Measurements from ENCODE around the gene LIPF. TPM values are rescaled to one million over a fixed set of nuclear protein-coding genes. Genes with fewer than 3 reads are reported as not detected.

The LIPF gene
- total and polyA plus RNA-seq, 9 donors = 0.16 to 0.79 TPM; not detected in 7

DNA sequence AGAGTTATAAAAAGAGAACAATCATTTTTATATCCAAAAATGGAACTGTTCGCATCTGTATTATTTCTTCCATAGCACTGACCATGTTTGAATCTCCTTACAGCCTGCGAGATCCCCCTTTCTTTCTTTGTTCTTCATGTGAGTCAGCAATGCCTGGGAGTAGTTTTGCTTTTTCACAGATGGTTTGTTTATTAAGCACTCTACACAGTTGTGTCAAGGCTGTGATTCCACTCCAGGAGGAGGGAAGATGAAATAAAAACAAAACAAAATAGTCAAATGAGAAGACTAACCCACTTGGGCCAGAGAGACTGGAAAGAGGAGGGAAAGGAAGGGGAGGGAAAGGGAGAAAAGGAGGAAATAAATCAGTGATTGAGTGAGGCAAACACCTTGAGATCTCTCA is 7.8 kb downstream of the LIPF start:
- no CpG with 5 or more reads among the region's 2 CpGs for WGBS (ENCODE audit: insufficient coverage)
- Histone ChIP-seq H3K9me3 (replicated peaks; ENCODE audit: control insufficient read depth, low read depth, low read length) (no peaks in the 10 kb centered on the region), H3K4me1 (ENCODE audit: control insufficient read depth, insufficient read depth, low read length) (no peaks in the 10 kb centered on the region), H3K27me3 (ENCODE audit: control insufficient read depth, insufficient read depth, low read length) (no peaks in the 10 kb centered on the region), H3K27ac (ENCODE audit: low read length) (no peak overlapping the region), H3K4me3 (ENCODE audit: low read length) (no peak overlapping the region), H3K36me3 (ENCODE audit: control insufficient read depth, insufficient read depth, low read length) (no peaks in the 10 kb centered on the region)
- DNase-seq = no peak

DNA sequence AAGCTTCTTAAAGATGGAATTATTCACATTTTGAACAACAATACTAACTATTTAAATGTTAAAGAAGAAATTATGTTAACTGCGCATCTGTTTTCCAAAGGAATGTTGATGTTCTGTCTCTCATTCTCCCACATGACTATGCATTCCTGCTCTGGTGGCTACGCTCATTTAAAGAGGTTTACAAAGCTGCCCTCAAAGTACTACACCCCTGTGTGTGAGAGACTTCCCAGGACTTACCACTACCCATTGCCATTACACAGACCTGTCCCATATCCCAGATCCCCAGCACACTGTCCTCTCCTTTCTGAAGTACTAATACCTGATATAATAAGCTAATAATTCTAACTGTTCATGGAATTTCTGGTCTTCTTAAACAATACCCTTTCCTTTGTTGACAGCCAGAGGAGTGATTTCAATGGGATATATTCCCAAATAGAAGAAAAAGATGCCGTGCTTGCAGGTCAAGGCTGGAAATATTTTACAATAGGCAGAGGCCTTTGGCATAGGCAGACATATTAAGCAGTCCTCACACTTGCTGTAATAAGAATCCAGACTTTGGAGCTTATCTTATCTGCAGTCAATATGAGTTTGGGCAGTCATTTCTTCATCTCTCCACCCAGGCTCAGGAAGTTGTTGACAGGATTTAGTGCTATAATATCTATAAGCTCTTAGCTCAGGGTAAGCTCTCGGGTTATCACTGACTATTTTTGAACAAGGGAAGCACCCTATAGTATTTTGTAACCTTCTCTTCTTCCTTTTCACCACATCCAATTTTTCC is 12.2 kb downstream of the LIPF start:
- Histone ChIP-seq H3K27ac (ENCODE audit: low read length) (no peak overlapping the region), H3K9me3 (replicated peaks; ENCODE audit: control insufficient read depth, low read depth, low read length) (no peaks in the 10 kb centered on the region), H3K36me3 (ENCODE audit: control insufficient read depth, insufficient read depth, low read length) (no peaks in the 10 kb centered on the region), H3K4me1 (ENCODE audit: control insufficient read depth, insufficient read depth, low read length) (no peaks in the 10 kb centered on the region), H3K27me3 (ENCODE audit: control insufficient read depth, insufficient read depth, low read length) (no peaks in the 10 kb centered on the region), H3K4me3 (ENCODE audit: low read length) (no peak overlapping the region)
- WGBS (ENCODE audit: insufficient coverage) = no CpG with 5 or more reads among the region's 4 CpGs
- no peak for DNase-seq

DNA sequence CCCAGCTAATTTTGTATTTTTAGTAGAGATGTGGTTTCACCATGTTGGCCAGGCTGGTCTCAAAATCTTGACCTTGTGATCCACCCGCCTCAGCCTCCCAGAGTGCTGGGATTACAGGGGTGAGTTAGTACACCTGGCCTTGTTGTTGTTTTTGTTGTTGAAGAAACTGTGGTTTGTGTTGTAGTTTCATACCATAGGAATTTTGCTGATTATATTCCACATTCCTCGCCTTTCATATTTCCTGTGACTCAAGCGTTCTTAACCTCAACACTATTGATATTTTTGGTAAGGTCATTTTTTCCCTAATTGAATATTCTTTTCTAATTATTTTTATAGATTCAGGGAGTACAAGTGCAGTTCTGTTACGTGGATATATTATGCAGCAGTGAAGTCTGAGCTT is 16.7 kb downstream of the LIPF start:
- H3K27ac ChIP-seq (ENCODE audit: low read length) = no peak overlapping the region
- no peaks in the 10 kb centered on the region for H3K4me1 ChIP-seq (ENCODE audit: control insufficient read depth, insufficient read depth, low read length)
- no peaks in the 10 kb centered on the region for H3K9me3 ChIP-seq (replicated peaks; ENCODE audit: control insufficient read depth, low read depth, low read length)
- no peak for DNase-seq
- H3K4me3 ChIP-seq (ENCODE audit: low read length) = no peak overlapping the region
- no peaks in the 10 kb centered on the region for H3K27me3 ChIP-seq (ENCODE audit: control insufficient read depth, insufficient read depth, low read length)
- no CpG with 5 or more reads among the region's 4 CpGs for WGBS (ENCODE audit: insufficient coverage)
- H3K36me3 ChIP-seq (ENCODE audit: control insufficient read depth, insufficient read depth, low read length) = no peaks in the 10 kb centered on the region

DNA sequence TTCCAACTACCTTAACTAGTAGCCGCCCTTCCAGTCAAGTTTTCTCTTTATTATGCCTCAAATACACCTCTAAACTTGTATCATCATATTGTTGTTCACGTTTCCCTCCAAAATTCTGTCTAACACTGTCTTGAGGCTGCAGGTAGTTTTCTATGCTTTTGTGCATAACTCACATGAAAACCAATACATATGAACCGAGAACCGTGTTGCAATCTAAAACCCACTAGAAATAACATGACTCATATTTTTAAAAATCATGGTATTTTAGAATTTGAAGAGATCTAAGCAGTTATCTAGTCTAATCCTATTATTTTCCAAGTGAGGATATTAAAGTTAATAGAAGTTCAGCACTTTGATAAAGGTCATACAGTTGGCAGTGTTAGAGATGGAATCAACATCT is 18.2 kb downstream of the LIPF start:
- no peaks in the 10 kb centered on the region for H3K36me3 ChIP-seq (ENCODE audit: control insufficient read depth, insufficient read depth, low read length)
- no peak for DNase-seq
- no CpG with 5 or more reads among the region's 4 CpGs for WGBS (ENCODE audit: insufficient coverage)
- H3K27ac ChIP-seq (ENCODE audit: low read length) = no peak overlapping the region
- no peaks in the 10 kb centered on the region for H3K4me1 ChIP-seq (ENCODE audit: control insufficient read depth, insufficient read depth, low read length)
- H3K4me3 ChIP-seq (ENCODE audit: low read length) = no peak overlapping the region
- no peaks in the 10 kb centered on the region for H3K27me3 ChIP-seq (ENCODE audit: control insufficient read depth, insufficient read depth, low read length)
- no peaks in the 10 kb centered on the region for H3K9me3 ChIP-seq (replicated peaks; ENCODE audit: control insufficient read depth, low read depth, low read length)

DNA sequence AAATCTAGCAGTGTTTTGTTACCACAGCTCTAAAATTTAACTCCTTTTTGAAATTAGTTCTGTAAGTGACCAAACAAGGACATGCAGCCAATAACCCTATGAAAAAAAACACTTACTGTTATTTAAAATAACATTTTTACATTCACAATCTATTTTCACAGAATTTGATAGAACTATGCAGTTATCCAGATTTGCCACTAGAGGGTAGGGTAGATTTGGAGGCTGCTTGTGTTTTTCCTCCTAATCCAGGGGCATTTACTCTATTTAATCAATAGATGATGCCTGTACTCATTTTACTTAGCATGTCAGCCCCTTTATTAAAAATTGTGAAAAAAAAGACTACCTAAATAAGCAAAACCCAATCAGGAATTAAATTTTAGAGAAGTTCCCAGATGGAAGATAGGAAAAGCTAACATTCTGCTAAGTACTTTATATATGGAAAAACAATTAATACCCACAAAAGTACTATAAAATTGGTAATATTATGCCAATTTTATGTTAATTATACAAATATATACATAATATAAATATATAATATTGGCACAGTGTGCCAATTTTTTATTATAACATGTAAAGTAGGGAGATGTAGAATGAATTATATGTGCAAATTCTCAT is 23.7 kb downstream of the LIPF start:
- H3K4me3 ChIP-seq (ENCODE audit: low read length) = no peak overlapping the region
- no peaks in the 10 kb centered on the region for H3K36me3 ChIP-seq (ENCODE audit: control insufficient read depth, insufficient read depth, low read length)
- H3K4me1 ChIP-seq (ENCODE audit: control insufficient read depth, insufficient read depth, low read length) = no peaks in the 10 kb centered on the region
- DNase-seq = peak; percentile 5
- no peak overlapping the region for H3K27ac ChIP-seq (ENCODE audit: low read length)
- no peaks in the 10 kb centered on the region for H3K27me3 ChIP-seq (ENCODE audit: control insufficient read depth, insufficient read depth, low read length)
- no peaks in the 10 kb centered on the region for H3K9me3 ChIP-seq (replicated peaks; ENCODE audit: control insufficient read depth, low read depth, low read length)

DNA sequence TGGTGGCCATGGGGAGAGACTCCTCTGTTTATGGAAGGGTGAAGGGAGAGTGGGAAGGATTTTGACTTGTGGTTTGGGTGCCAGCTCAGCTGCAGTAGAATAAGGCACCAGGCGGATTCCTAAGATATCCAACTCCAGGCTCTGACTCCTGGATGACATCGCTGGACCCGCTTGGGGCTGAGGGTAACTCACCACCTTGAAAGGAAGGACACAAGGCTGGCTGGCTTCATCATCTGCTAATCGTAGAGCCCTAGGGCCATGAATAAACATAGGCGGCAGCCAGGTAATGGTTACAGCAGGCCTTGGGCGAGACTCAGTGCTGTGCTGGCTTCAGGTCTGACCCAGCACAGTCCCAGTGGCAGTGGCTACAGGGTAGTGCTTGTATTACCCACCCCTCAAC is 25.1 kb downstream of the LIPF start:
- Histone ChIP-seq H3K4me3 (ENCODE audit: low read length) (no peak overlapping the region), H3K27me3 (ENCODE audit: control insufficient read depth, insufficient read depth, low read length) (no peaks in the 10 kb centered on the region), H3K27ac (ENCODE audit: low read length) (no peak overlapping the region), H3K36me3 (ENCODE audit: control insufficient read depth, insufficient read depth, low read length) (no peaks in the 10 kb centered on the region), H3K9me3 (replicated peaks; ENCODE audit: control insufficient read depth, low read depth, low read length) (no peaks in the 10 kb centered on the region), H3K4me1 (ENCODE audit: control insufficient read depth, insufficient read depth, low read length) (no peaks in the 10 kb centered on the region)
- 90% methylated on average over 6 of the region's 6 CpGs for WGBS (ENCODE audit: insufficient coverage)
- DNase-seq = no peak

DNA sequence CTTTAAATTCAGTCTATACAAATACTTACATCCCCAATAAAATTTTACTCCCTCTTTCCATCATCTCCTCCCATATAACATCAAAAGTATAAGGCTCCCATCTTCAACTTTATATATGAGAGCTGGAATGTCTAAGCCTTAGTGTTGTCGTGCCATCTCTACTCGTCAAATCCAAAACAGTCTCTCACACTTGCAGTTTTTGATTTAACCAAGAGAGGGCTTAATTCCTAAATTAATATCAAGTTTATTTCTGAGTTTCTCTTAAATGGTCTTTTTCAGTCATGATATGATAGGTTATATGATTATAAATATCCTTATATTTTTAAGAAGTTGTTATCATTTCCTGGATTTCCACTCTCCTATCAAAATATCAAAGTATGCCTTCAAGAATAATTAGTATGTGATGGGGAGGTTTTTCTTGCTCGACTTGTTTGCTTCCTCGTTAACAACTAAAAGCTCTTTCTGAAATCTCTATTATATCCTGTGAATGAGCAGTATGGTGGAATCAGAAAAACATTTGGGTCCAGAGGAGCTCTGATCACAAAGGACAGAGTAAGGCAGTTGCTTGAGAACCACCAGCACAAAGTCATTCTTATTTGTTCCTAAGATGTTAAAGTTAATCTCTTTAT is 29.3 kb downstream of the LIPF start:
- Histone ChIP-seq H3K27ac (ENCODE audit: low read length) (no peak overlapping the region), H3K4me3 (ENCODE audit: low read length) (no peak overlapping the region), H3K27me3 (ENCODE audit: control insufficient read depth, insufficient read depth, low read length) (no peaks in the 10 kb centered on the region), H3K4me1 (ENCODE audit: control insufficient read depth, insufficient read depth, low read length) (no peaks in the 10 kb centered on the region), H3K36me3 (ENCODE audit: control insufficient read depth, insufficient read depth, low read length) (no peaks in the 10 kb centered on the region), H3K9me3 (replicated peaks; ENCODE audit: control insufficient read depth, low read depth, low read length) (no peaks in the 10 kb centered on the region)
- peak; percentile 7 for DNase-seq
- no CpG with 5 or more reads among the region's 4 CpGs for WGBS (ENCODE audit: insufficient coverage)

DNA sequence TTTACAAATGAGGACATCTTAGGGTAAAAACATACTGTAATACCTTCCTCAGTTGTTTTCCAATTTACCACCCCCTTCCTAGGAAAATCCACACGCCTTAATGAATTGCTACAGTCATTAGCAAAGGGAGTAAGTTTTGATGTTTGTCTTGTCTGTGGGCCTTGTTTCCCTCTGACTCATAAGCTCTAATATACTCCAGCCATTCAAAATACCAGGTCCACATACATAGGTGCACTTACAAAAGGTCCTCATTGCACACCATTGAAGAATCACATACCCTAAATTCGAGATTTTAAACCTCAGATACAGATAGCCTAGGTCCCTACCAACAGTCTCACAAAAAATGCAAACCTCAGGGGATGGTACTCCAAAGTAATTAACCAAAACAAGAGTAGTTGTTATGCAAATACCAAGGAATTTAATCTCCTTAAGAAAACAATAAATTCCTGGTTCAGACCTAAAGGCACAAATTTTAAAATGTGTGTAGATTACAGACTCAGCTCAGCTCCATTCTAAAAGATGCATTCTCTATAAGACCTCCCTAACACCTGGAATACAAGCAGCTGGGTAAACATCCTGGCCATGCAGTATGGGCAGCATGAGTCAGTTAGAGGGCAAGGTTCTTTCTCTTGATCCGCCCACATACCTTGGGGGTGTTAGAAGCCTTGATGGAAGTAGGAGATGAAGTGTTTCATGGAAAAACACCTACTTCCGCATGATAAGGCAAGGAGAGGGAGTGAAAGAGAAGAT is 38.8 kb downstream of the LIPF start:
- Histone ChIP-seq H3K9me3 (replicated peaks; ENCODE audit: control insufficient read depth, low read depth, low read length) (no peaks in the 10 kb centered on the region), H3K36me3 (ENCODE audit: control insufficient read depth, insufficient read depth, low read length) (no peaks in the 10 kb centered on the region)
- 80% methylated on average over 1 of the region's 4 CpGs for WGBS (ENCODE audit: insufficient coverage)

DNA sequence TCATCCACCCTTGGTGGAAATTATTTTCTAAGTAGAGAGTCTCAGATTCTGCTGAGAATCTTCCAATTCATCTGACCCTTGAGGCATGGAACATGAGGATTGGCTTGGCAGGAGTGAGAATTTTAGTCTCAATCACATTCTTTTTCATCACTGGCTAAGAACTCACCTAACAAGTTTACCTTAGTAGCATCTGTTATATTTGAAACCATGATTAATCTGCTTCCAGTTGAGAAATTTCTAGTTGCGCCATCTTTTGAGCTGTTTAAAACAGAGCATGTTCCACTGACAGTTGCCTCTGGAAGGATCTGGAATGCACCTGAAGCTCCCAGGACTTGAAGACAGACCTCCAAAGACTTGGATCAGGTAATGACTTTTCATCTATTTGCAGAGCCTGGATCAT is 41.7 kb downstream of the LIPF start, which contains the start of gene LIPK:
TSS of gene LIPK (plus strand) at position 292 of the 400 bp plus-strand sequence. CDS start 18,295 bp downstream, outside the sequence.
- Histone ChIP-seq H3K4me1 (ENCODE audit: control insufficient read depth, insufficient read depth, low read length) (no peaks in the 10 kb centered on the region), H3K36me3 (ENCODE audit: control insufficient read depth, insufficient read depth, low read length) (no peaks in the 10 kb centered on the region), H3K4me3 (ENCODE audit: low read length) (no peak within 1 kb of the TSS), H3K27ac (ENCODE audit: low read length) (no peak within 1 kb of the TSS), H3K9me3 (replicated peaks; ENCODE audit: control insufficient read depth, low read depth, low read length) (no peaks in the 10 kb centered on the region), H3K27me3 (ENCODE audit: control insufficient read depth, insufficient read depth, low read length) (no peaks in the 10 kb centered on the region)
- 100% methylated on average over 1 of the region's 1 CpG for WGBS (ENCODE audit: insufficient coverage)
- no peak for DNase-seq

More for the DNA sequence above, 38.8 kb downstream of the LIPF start:
- no peaks in the 10 kb centered on the region for H3K4me1 ChIP-seq (ENCODE audit: control insufficient read depth, insufficient read depth, low read length)
- DNase-seq = no peak
- H3K27me3 ChIP-seq (ENCODE audit: control insufficient read depth, insufficient read depth, low read length) = no peaks in the 10 kb centered on the region
- no peak overlapping the region for H3K4me3 ChIP-seq (ENCODE audit: low read length)
- no peak overlapping the region for H3K27ac ChIP-seq (ENCODE audit: low read length)
